ENCODE measurements around the gene GOT1.

GRCh38 chr10:99456207-99456930 lies 25.9 kb upstream of the GOT1 start:
- TF ChIP-seq, protein P1, sequence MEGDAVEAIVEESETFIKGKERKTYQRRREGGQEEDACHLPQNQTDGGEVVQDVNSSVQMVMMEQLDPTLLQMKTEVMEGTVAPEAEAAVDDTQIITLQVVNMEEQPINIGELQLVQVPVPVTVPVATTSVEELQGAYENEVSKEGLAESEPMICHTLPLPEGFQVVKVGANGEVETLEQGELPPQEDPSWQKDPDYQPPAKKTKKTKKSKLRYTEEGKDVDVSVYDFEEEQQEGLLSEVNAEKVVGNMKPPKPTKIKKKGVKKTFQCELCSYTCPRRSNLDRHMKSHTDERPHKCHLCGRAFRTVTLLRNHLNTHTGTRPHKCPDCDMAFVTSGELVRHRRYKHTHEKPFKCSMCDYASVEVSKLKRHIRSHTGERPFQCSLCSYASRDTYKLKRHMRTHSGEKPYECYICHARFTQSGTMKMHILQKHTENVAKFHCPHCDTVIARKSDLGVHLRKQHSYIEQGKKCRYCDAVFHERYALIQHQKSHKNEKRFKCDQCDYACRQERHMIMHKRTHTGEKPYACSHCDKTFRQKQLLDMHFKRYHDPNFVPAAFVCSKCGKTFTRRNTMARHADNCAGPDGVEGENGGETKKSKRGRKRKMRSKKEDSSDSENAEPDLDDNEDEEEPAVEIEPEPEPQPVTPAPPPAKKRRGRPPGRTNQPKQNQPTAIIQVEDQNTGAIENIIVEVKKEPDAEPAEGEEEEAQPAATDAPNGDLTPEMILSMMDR (IDR thresholded peaks at IDR 0.05): no peak
- TF ChIP-seq EP300 (IDR thresholded peaks at IDR 0.05): no peak
- no peak for TF ChIP-seq POLR2A (IDR thresholded peaks at IDR 0.05)

Measured in tibial nerve (tissue), 4 donors.